Breast epithelium (tissue), 3 donors: Measurements from ENCODE around the gene AGAP3.

Experiments used
- POLR2A ChIP-seq: fragments of 450-650 bp; IDR thresholded peaks from one replicate; pipeline ENCODE4 v1.6.1; 2016; ENCODE audit warnings: antibody characterized with exemption, mild to moderate bottlenecking, moderate library complexity
- TF ChIP-seq, protein P1 (sequence below), 3 donors: fragments of 450-650 bp; IDR thresholded peaks; one replicate each; pipeline ENCODE4 v1.5.1; 2016 to 2017; ENCODE audit warnings: antibody characterized with exemption in 3 of 3, mild to moderate bottlenecking in 3 of 3, moderate library complexity in 3 of 3

DNA sequence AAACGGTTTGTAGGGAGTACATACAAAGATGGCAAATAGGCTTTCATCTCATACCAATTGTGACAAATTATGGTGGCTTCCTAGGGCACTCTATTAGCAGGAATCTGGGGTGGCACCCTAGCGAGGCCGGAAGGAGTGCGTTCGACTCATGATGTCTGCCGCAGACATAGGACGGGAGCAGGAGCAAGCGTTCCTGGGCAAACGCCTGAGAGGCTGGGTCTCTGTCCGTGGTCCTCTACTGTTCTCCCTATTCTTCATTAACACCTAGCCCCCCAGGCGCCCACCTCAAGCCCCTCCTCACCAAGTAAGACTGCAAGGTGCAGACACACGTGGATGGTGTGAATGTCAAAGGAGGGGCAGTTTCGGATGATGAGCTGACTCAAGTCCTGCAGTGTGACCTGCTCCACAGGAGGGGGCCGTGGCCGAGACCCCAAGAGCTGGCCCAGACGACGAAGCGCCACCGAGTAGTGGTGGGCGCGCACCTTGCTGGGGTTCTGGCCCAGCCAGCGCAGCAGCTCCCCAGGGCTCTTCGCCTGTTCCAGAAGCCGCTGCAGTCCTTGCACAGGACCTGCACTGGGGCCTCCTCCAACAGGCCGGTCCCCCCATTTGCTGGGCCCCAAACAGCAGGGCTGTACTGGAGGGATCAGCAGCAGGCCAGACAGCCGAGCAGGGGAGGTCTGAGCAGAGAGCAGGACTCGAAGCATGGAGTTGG, 6.9 kb upstream of the AGAP3 start:
- TF ChIP-seq, protein P1, sequence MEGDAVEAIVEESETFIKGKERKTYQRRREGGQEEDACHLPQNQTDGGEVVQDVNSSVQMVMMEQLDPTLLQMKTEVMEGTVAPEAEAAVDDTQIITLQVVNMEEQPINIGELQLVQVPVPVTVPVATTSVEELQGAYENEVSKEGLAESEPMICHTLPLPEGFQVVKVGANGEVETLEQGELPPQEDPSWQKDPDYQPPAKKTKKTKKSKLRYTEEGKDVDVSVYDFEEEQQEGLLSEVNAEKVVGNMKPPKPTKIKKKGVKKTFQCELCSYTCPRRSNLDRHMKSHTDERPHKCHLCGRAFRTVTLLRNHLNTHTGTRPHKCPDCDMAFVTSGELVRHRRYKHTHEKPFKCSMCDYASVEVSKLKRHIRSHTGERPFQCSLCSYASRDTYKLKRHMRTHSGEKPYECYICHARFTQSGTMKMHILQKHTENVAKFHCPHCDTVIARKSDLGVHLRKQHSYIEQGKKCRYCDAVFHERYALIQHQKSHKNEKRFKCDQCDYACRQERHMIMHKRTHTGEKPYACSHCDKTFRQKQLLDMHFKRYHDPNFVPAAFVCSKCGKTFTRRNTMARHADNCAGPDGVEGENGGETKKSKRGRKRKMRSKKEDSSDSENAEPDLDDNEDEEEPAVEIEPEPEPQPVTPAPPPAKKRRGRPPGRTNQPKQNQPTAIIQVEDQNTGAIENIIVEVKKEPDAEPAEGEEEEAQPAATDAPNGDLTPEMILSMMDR (IDR thresholded peaks at IDR 0.05): no peak
- no peak for TF ChIP-seq POLR2A
